IMR-90 (cell line): ENCODE results near the gene UBL5. TPM values are rescaled to one million over a fixed set of nuclear protein-coding genes. Genes with fewer than 3 reads are reported as not detected.

ENCODE experiments used
- ATAC-seq: fragments of 200-7000 bp; cut with Tn5 transposase; 2 replicates; pipeline ENCODE4 v1.9.1; 2020; ENCODE audit warnings: low read depth, mild to moderate bottlenecking, moderate library complexity
- BruUV-seq: library from RNA; stranded (reverse); fragments of 400-500 nt; replicated peaks from 2 replicates; lab custom pipeline; 2021; lab: Mats Ljungman, UMichigan
- CTCF ChIA-PET: fragments of 300-600 bp; formaldehyde crosslinking; extraction: SDS; loops from one replicate; lab custom pipeline; 2021; ENCODE audit warnings: antibody characterized with exemption; lab: Yijun Ruan, JAX
- POLR2A ChIA-PET: fragments of 300-600 bp; sonication (Branson Sonifier 250); formaldehyde crosslinking; loops from one replicate; lab custom pipeline; 2022; ENCODE audit warnings: antibody characterized with exemption; ENCODE audit not compliant: unreplicated experiment; lab: Charles Lee
- DNase-seq: peaks from one replicate; pipeline ENCODE4 v3.0.0; 2013
- H2AFZ ChIP-seq: replicated peaks from 2 replicates; pipeline ENCODE3; 2013; ENCODE audit warnings: low read length, mild to moderate bottlenecking; ENCODE audit not compliant: poor library complexity
- H2AK5ac ChIP-seq: 2 replicates; pipeline ENCODE4 v1.6.1; 2013; ENCODE audit warnings: low read depth, low read length, inconsistent platforms
- H2AK9ac ChIP-seq: replicated peaks from 2 replicates; pipeline ENCODE3; 2013; ENCODE audit warnings: mild to moderate bottlenecking, low read depth, low read length, moderate library complexity; ENCODE audit not compliant: poor library complexity
- H2BK120ac ChIP-seq: 2 replicates; pipeline ENCODE4 v1.6.1; 2013; ENCODE audit warnings: low read depth, low read length, inconsistent platforms
- H2BK15ac ChIP-seq: 3 replicates; pipeline ENCODE4 v1.6.1; 2013; ENCODE audit warnings: low read depth, low read length, inconsistent platforms
- H2BK20ac ChIP-seq: 2 replicates; pipeline ENCODE4 v1.6.1; 2013; ENCODE audit warnings: low read depth, mild to moderate bottlenecking, inconsistent platforms, low read length, moderate library complexity
- H2BK5ac ChIP-seq: 2 replicates; pipeline ENCODE4 v1.6.1; 2013; ENCODE audit warnings: mild to moderate bottlenecking, low read depth, low read length, inconsistent platforms; ENCODE audit not compliant: poor library complexity, severe bottlenecking
- H3K14ac ChIP-seq: replicated peaks from 2 replicates; pipeline ENCODE4 v1.6.1; 2013; ENCODE audit warnings: low read depth, low read length, inconsistent platforms
- H3K18ac ChIP-seq: 2 replicates; pipeline ENCODE4 v1.6.1; 2013; ENCODE audit warnings: low read depth, low read length, control low read depth
- H3K23ac ChIP-seq: 2 replicates; pipeline ENCODE4 v1.6.1; 2013; ENCODE audit warnings: low read depth, low read length, inconsistent platforms
- H3K27ac ChIP-seq: 2 replicates; pipeline ENCODE4 v1.5.1; 2013; ENCODE audit warnings: mild to moderate bottlenecking, control low read depth, low read length; ENCODE audit not compliant: insufficient read depth
- H3K27me3 ChIP-seq: 2 replicates; pipeline ENCODE4 v1.6.1; 2013; ENCODE audit warnings: low read length; ENCODE audit not compliant: control insufficient read depth, insufficient read depth
- H3K36me3 ChIP-seq: 2 replicates; pipeline ENCODE4 v1.6.1; 2013; ENCODE audit warnings: low read length, mixed read lengths; ENCODE audit not compliant: control insufficient read depth, insufficient read depth
- H3K4ac ChIP-seq: 2 replicates; pipeline ENCODE4 v1.6.1; 2013; ENCODE audit warnings: low read depth, low read length, inconsistent platforms
- H3K4me1 ChIP-seq: 2 replicates; pipeline ENCODE4 v1.6.1; 2013; ENCODE audit warnings: low read length, mixed read lengths; ENCODE audit not compliant: control insufficient read depth, insufficient read depth
- H3K4me2 ChIP-seq: 2 replicates; pipeline ENCODE4 v1.6.1; 2013; ENCODE audit warnings: low read depth, mild to moderate bottlenecking, control low read depth, low read length, moderate library complexity
- H3K4me3 ChIP-seq: 2 replicates; pipeline ENCODE4 v1.5.1; 2013; ENCODE audit warnings: low read depth, mild to moderate bottlenecking, control low read depth, low read length, moderate library complexity; ENCODE audit not compliant: insufficient read depth
- H3K56ac ChIP-seq: 2 replicates; pipeline ENCODE4 v1.6.1; 2013; ENCODE audit warnings: low read length, inconsistent platforms; ENCODE audit not compliant: insufficient read depth; ENCODE audit errors: extremely low read depth
- H3K79me1 ChIP-seq, 2 experiments: 2 replicates each; pipeline ENCODE4 v1.6.1; 2013; ENCODE audit warnings: low read length in 2 of 2, inconsistent platforms in 1 of 2, low read depth in 1 of 2
- H3K9ac ChIP-seq: 2 replicates; pipeline ENCODE4 v1.6.1; 2013; ENCODE audit warnings: low read depth, low read length, control low read depth
- H3K9me1 ChIP-seq: 2 replicates; pipeline ENCODE4 v1.6.1; 2013; ENCODE audit warnings: low read length, inconsistent platforms; ENCODE audit not compliant: insufficient read depth
- H3K9me3 ChIP-seq: 2 replicates; pipeline ENCODE4 v1.6.1; 2013; ENCODE audit warnings: low read length; ENCODE audit not compliant: control insufficient read depth, insufficient read depth
- H4K20me1 ChIP-seq: 2 replicates; pipeline ENCODE4 v1.6.1; 2013; ENCODE audit warnings: low read length, inconsistent platforms; ENCODE audit not compliant: insufficient read depth
- H4K5ac ChIP-seq: 2 replicates; pipeline ENCODE4 v1.6.1; 2013; ENCODE audit warnings: mild to moderate bottlenecking, low read depth, low read length, control low read depth
- H4K8ac ChIP-seq, 2 experiments: 2 replicates each; pipeline ENCODE4 v1.6.1; 2013; ENCODE audit warnings: low read depth in 2 of 2, low read length in 2 of 2, control low read depth in 1 of 2, inconsistent platforms in 1 of 2
- H4K91ac ChIP-seq: 2 replicates; pipeline ENCODE4 v1.6.1; 2013; ENCODE audit warnings: low read depth, low read length, inconsistent platforms; ENCODE audit not compliant: insufficient read depth
- CEBPB ChIP-seq: IDR thresholded peaks from 2 replicates; pipeline ENCODE4 v1.6.1; 2012; ENCODE audit warnings: low read depth, low read length, improper control_type of control experiment
- CHD1 ChIP-seq: IDR thresholded peaks from 2 replicates; pipeline ENCODE4 v1.6.1; 2012; ENCODE audit warnings: low read depth, low read length, improper control_type of control experiment
- MAZ ChIP-seq: IDR thresholded peaks from 2 replicates; pipeline ENCODE4 v1.6.1; 2012; ENCODE audit warnings: low read depth, mild to moderate bottlenecking, low read length, improper control_type of control experiment, moderate library complexity, borderline replicate concordance
- RFX5 ChIP-seq: IDR thresholded peaks from 2 replicates; pipeline ENCODE4 v1.8.0; 2012; ENCODE audit warnings: low read depth, mild to moderate bottlenecking, low read length, moderate library complexity
- USF2 ChIP-seq: fragments of 150-350 bp; IDR thresholded peaks from 2 replicates; pipeline ENCODE4 v1.6.1; 2017; ENCODE audit warnings: mild to moderate bottlenecking, antibody characterized with exemption, low read length, low read depth
- WGBS, 2 experiments: methylation state at CpG; one replicate each; pipeline versions ENCODE4 v1.1.5 to v1.1.7; 2013; ENCODE audit warnings: missing lambda C conversion rate in 2 of 2; ENCODE audit not compliant: insufficient read length in 1 of 2; ENCODE audit errors: extremely low coverage in 2 of 2; 5-methylcytosine and 5-hydroxymethylcytosine counted together
- dilution Hi-C: fragments of 300-500 bp; cut with HindIII; formaldehyde crosslinking; loops from one replicate; pipeline ENCODE4 v1.14.3; 2018; ENCODE audit warnings: low sequenced_read_pairs; ENCODE audit not compliant: unreplicated experiment
- in situ Hi-C: fragments of 300-500 bp; cut with MboI; formaldehyde crosslinking; loops from 3 replicates; pipeline ENCODE4 v1.14.3; 2019; ENCODE audit warnings: low sequenced_read_pairs, inconsistent platforms, mixed read lengths
- intact Hi-C: fragments of 100-400 bp; cut with micrococcal nuclease; formaldehyde crosslinking; loops from 2 replicates; pipeline ENCODE4 v1.10.0; 2022
- polyA plus RNA-seq, 3 experiments: library from polyadenylated mRNA; depleted of rRNA; stranded (reverse); fragments of >200 nt; gene quantifications; 2 replicates each; pipeline ENCODE4 v1.2.3, GENCODE V29; 2012; ENCODE audit warnings: low replicate concordance in 1 of 3
- total RNA-seq: library from RNA; depleted of rRNA; stranded (reverse); fragments of >200 nt; gene quantifications from 2 replicates; pipeline ENCODE4 v1.2.3, GENCODE V29; 2012
- TF ChIP-seq, protein P1 (sequence below): fragments of 150-350 bp; IDR thresholded peaks from 2 replicates; pipeline ENCODE4 v1.6.1; 2016; ENCODE audit warnings: low read depth, mild to moderate bottlenecking, low read length, moderate library complexity, borderline replicate concordance

UBL5 gene
- total and polyA plus RNA-seq, 2 of the 4 experiments (the other 2 are of a cell fraction): 434 to 1,091 TPM

DNA sequence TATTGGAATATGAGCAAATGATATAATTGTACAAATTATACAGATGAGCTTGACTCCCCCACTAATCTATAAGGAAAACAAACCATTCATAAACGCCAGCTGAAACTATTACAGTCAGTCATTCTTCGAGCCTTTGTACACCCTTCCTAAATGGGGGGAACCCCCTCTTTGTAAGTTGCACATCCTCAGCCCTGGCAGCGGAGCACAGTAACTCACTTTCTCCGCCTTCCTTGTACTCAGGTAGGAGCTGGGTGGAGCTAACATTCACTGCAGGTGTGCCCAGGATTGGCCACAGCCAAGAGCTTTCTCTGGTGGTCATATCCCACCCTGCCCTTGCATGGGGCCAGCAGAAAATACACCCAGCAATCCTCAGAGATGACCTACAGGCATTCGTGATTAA, 36.0 kb downstream of the UBL5 start:
- H3K36me3 ChIP-seq: no peaks in the 10 kb centered on the region
- TF ChIP-seq MAZ (no peak), CHD1 (no peak), CEBPB (no peak), RFX5 (no peak), USF2 (no peak)
- TF ChIP-seq, protein P1, sequence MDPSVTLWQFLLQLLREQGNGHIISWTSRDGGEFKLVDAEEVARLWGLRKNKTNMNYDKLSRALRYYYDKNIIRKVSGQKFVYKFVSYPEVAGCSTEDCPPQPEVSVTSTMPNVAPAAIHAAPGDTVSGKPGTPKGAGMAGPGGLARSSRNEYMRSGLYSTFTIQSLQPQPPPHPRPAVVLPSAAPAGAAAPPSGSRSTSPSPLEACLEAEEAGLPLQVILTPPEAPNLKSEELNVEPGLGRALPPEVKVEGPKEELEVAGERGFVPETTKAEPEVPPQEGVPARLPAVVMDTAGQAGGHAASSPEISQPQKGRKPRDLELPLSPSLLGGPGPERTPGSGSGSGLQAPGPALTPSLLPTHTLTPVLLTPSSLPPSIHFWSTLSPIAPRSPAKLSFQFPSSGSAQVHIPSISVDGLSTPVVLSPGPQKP: no peak
- H3K4ac ChIP-seq: no peak overlapping the region
- H2BK120ac ChIP-seq: no peak overlapping the region
- H2AK9ac ChIP-seq: no peak overlapping the region
- H3K9ac ChIP-seq: no peak overlapping the region
- no peak overlapping the region for H2BK15ac ChIP-seq
- H3K14ac ChIP-seq: no peak overlapping the region
- H2BK20ac ChIP-seq: no peak overlapping the region
- no peaks in the 10 kb centered on the region for H3K9me3 ChIP-seq
- dilution Hi-C loops (no loop called here), intact Hi-C loops (no loop called here), in situ Hi-C loops (no loop called here)
- ChIA-PET CTCF (interaction anchor here (0.6 kb wide), 1 partner anchor 135 kb away, joined by 5 read pairs; no protein-coding TSS in a partner anchor), POLR2A (no interaction called here)
- H2AK5ac ChIP-seq: no peak overlapping the region
- no peak overlapping the region for H3K4me3 ChIP-seq
- no peaks in the 10 kb centered on the region for H3K9me1 ChIP-seq
- no peaks in the 10 kb centered on the region for H3K4me1 ChIP-seq
- H3K79me1 ChIP-seq: no peaks in the 10 kb centered on the region
- H4K5ac ChIP-seq: no peak overlapping the region
- no CpG with 5 or more reads among the region's 5 CpGs for WGBS, 2 experiments
- H3K27me3 ChIP-seq: no peaks in the 10 kb centered on the region
- H3K27ac ChIP-seq: no peak overlapping the region
- no peak overlapping the region for H2AFZ ChIP-seq
- no peak overlapping the region for H3K18ac ChIP-seq
- no peak overlapping the region for H4K91ac ChIP-seq
- H3K56ac ChIP-seq: no peak overlapping the region
- H2BK5ac ChIP-seq: no peak overlapping the region
- ATAC-seq: no peak
- no TSS peak for BruUV-seq
- no peak overlapping the region for H4K8ac ChIP-seq
- H3K23ac ChIP-seq: no peak overlapping the region
- no peak for DNase-seq
- H3K4me2 ChIP-seq: no peak overlapping the region
- no peaks in the 10 kb centered on the region for H4K20me1 ChIP-seq
